Esophagus muscularis mucosa (tissue), 3 donors: ENCODE measurements around the gene OTULINL.

Source experiments
- POLR2A ChIP-seq: fragments of 450-650 bp; IDR thresholded peaks from one replicate; pipeline ENCODE4 v1.6.1; 2017; ENCODE audit warnings: antibody characterized with exemption, moderate library complexity, mild to moderate bottlenecking, low read depth
- TF ChIP-seq, protein P1 (sequence below), 3 experiments: fragments of 200-600 bp in 2 of 3; fragments of 450-650 bp in 1 of 3; sonication (generic) in 2 of 3; IDR thresholded peaks; one replicate each; pipeline ENCODE4 v1.5.1; 2017 to 2019; ENCODE audit warnings: antibody characterized with exemption in 3 of 3, mild to moderate bottlenecking in 2 of 3, moderate library complexity in 1 of 3

DNA sequence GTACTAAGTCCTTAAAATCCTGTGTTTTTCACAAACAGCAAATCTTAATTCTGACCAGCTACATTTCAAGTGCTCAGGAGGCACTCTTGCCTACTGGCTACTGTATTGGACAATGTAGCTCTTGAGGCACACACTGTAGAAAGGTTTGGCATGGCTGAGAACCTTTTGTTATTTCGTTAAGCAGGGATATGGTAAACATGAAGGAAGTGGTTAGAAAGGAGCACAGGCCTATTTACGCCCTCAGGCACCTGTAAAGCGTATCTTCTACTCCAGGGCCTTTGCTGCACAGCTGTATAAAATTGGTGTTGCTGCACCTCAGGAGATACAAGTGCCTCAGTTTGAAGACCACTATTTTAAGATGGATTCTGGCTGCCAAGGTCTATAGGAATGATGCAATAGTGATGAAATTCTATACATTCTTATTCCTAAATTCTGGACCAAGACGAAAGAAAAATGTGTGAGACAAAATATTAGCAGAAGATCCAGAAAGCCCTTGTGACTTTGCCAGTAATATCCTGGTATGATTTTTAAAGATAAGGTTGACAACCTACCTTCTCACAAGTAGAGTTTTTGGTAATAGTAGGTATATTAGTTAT is 73.7 kb downstream of the OTULINL start:
- TF ChIP-seq, protein P1, sequence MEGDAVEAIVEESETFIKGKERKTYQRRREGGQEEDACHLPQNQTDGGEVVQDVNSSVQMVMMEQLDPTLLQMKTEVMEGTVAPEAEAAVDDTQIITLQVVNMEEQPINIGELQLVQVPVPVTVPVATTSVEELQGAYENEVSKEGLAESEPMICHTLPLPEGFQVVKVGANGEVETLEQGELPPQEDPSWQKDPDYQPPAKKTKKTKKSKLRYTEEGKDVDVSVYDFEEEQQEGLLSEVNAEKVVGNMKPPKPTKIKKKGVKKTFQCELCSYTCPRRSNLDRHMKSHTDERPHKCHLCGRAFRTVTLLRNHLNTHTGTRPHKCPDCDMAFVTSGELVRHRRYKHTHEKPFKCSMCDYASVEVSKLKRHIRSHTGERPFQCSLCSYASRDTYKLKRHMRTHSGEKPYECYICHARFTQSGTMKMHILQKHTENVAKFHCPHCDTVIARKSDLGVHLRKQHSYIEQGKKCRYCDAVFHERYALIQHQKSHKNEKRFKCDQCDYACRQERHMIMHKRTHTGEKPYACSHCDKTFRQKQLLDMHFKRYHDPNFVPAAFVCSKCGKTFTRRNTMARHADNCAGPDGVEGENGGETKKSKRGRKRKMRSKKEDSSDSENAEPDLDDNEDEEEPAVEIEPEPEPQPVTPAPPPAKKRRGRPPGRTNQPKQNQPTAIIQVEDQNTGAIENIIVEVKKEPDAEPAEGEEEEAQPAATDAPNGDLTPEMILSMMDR (IDR thresholded peaks at IDR 0.05) = no peak
- TF ChIP-seq POLR2A = no peak
